K562 (cell line): Measurements from ENCODE around the gene JMJD1C. TPM values are rescaled to one million over a fixed set of nuclear protein-coding genes. Genes with fewer than 3 reads are reported as not detected.

Experiments used
- ADNP ChIP-seq: fragments of 200-800 bp; sonication (Bioruptor generic); IDR thresholded peaks from 2 replicates; pipeline ENCODE4 v1.6.1; 2016; ENCODE audit warnings: missing genetic modification characterization, missing compliant biosample characterization
- CREB1 ChIP-seq, 2 experiments: sonication (generic) in 1 of 2; formaldehyde crosslinking in 1 of 2; IDR thresholded peaks; 2 replicates each; pipeline versions ENCODE4 v1.6.1 to v1.8.0; 2012 to 2022; ENCODE audit warnings: inconsistent platforms in 1 of 2, mild to moderate bottlenecking in 1 of 2, missing genetic modification reagents in 1 of 2, moderate library complexity in 1 of 2
- CSDE1 ChIP-seq, 2 experiments: fragments of 450-650 bp; IDR thresholded peaks; 2 replicates each; pipeline ENCODE4 v1.6.1; 2016; ENCODE audit warnings: mild to moderate bottlenecking in 1 of 2
- DDX20 ChIP-seq: fragments of 450-650 bp; IDR thresholded peaks from 2 replicates; pipeline ENCODE4 v1.6.1; 2016; ENCODE audit warnings: missing genetic modification characterization, low read depth, mild to moderate bottlenecking, missing compliant biosample characterization, moderate library complexity
- ETS2 ChIP-seq: IDR thresholded peaks from 2 replicates; pipeline ENCODE4 v1.6.1; 2016; ENCODE audit warnings: borderline replicate concordance, missing genetic modification characterization, mild to moderate bottlenecking, moderate library complexity, missing compliant biosample characterization; ENCODE audit not compliant: poor library complexity, severe bottlenecking
- GATAD2A ChIP-seq: fragments of 450-650 bp; IDR thresholded peaks from 2 replicates; pipeline ENCODE4 v1.6.1; 2017
- GTF2E2 ChIP-seq: fragments of 200-800 bp; sonication (Bioruptor generic); IDR thresholded peaks from 2 replicates; pipeline ENCODE4 v1.6.1; 2016; ENCODE audit warnings: missing genetic modification characterization, missing compliant biosample characterization
- JUNB ChIP-seq: fragments of 450-650 bp; formaldehyde crosslinking; conservative IDR thresholded peaks from 2 replicates; pipeline ENCODE4 v1.4.0; 2020; ENCODE audit warnings: mild to moderate bottlenecking
- KAT8 ChIP-seq: fragments of 450-650 bp; IDR thresholded peaks from 2 replicates; pipeline ENCODE4 v1.6.1; 2016; ENCODE audit warnings: low read depth, mild to moderate bottlenecking
- LARP7 ChIP-seq: fragments of 450-650 bp; IDR thresholded peaks from 2 replicates; pipeline ENCODE4 v1.6.1; 2016
- NCOA1 ChIP-seq: fragments of 450-650 bp; IDR thresholded peaks from 2 replicates; pipeline ENCODE4 v1.6.1; 2016; ENCODE audit warnings: low read depth
- NFIX ChIP-seq: fragments of 250-450 bp; sonication (Bioruptor Pico); IDR thresholded peaks from 2 replicates; pipeline ENCODE4 v1.4.0; 2020; ENCODE audit warnings: low read depth, mild to moderate bottlenecking, moderate library complexity
- PML ChIP-seq: IDR thresholded peaks from 2 replicates; pipeline ENCODE4 v1.6.1; 2012; ENCODE audit warnings: low read length, inconsistent platforms
- POLR2B ChIP-seq: fragments of 450-650 bp; IDR thresholded peaks from 2 replicates; pipeline ENCODE4 v1.6.1; 2018; ENCODE audit warnings: low read depth; ENCODE audit not compliant: partially characterized antibody
- PRPF4 ChIP-seq: fragments of 200-400 bp; formaldehyde crosslinking; IDR thresholded peaks from one replicate; pipeline ENCODE4 v1.6.1; 2017; ENCODE audit warnings: low read length, low read depth, mild to moderate bottlenecking; ENCODE audit not compliant: insufficient read depth, poor library complexity, severe bottlenecking
- RBM14 ChIP-seq: fragments of 200-400 bp; formaldehyde crosslinking; IDR thresholded peaks from 2 replicates; pipeline ENCODE4 v1.6.1; 2018; ENCODE audit warnings: low read depth, mild to moderate bottlenecking, low read length, moderate library complexity, borderline replicate concordance; ENCODE audit not compliant: insufficient read depth
- SNIP1 ChIP-seq: fragments of 450-650 bp; IDR thresholded peaks from 2 replicates; pipeline ENCODE4 v1.7.1; 2017; ENCODE audit warnings: low read depth, mild to moderate bottlenecking
- SRF ChIP-seq, 2 experiments: fragments of 250-450, 450-650 bp in 1 of 2; sonication (Bioruptor Pico) in 1 of 2; sonication (generic) in 1 of 2; formaldehyde crosslinking; IDR thresholded peaks; 2 replicates each; pipeline versions ENCODE4 v1.5.0 to v1.5.1; 2020 to 2022; ENCODE audit warnings: mild to moderate bottlenecking in 1 of 2, missing genetic modification reagents in 1 of 2
- SRSF1 ChIP-seq: fragments of 200-400 bp; formaldehyde crosslinking; IDR thresholded peaks from 2 replicates; pipeline ENCODE4 v1.6.1; 2017; ENCODE audit warnings: mild to moderate bottlenecking, low read depth, low read length, moderate library complexity
- XRCC4 ChIP-seq: IDR thresholded peaks from one replicate; pipeline ENCODE4 v1.6.1; 2011; ENCODE audit not compliant: insufficient read depth, insufficient read length; ENCODE audit errors: extremely low read depth
- YY1 ChIP-seq, 3 experiments: IDR thresholded peaks; 2 replicates each; pipeline ENCODE4 v1.6.1; 2011; ENCODE audit warnings: low read length in 2 of 3, mild to moderate bottlenecking in 2 of 3, moderate library complexity in 2 of 3, borderline replicate concordance in 1 of 3, control low read depth in 1 of 3, low read depth in 1 of 3; ENCODE audit not compliant: insufficient read depth in 3 of 3, insufficient replicate concordance in 2 of 3, control insufficient read depth in 1 of 3, insufficient read length in 1 of 3; ENCODE audit errors: extremely low read depth in 1 of 3
- ZBED1 ChIP-seq: IDR thresholded peaks from 2 replicates; pipeline ENCODE4 v1.6.1; 2014
- ZBTB17 ChIP-seq: fragments of 450-650 bp; formaldehyde crosslinking; IDR thresholded peaks from 2 replicates; pipeline ENCODE4 v1.4.0; 2020; ENCODE audit warnings: mild to moderate bottlenecking
- ZNF146 ChIP-seq: IDR thresholded peaks from one replicate; pipeline ENCODE4 v1.6.1; 2018; ENCODE audit warnings: missing compliant biosample characterization; ENCODE audit not compliant: unreplicated experiment
- ZNF274 ChIP-seq: IDR thresholded peaks from 2 replicates; pipeline ENCODE4 v1.6.1; 2011; ENCODE audit warnings: low read depth, mild to moderate bottlenecking, low read length, moderate library complexity, borderline replicate concordance
- ZNF431 ChIP-seq: sonication (generic); formaldehyde crosslinking; IDR thresholded peaks from 2 replicates; pipeline ENCODE4 v1.8.0; 2022; ENCODE audit warnings: mild to moderate bottlenecking, missing genetic modification reagents
- polyA plus RNA-seq, 8 experiments: library from polyadenylated mRNA; depleted of rRNA in 4 of 8; stranded (reverse) in 5 of 8; unstranded in 3 of 8; fragments of >200 nt; fragmentation: Nextera tagmentation in 2 of 8; fragmentation: Illumina TruSeq in 1 of 8; extraction: Ambion mirVana in 2 of 8; extraction: Trizol in 1 of 8; gene quantifications; 2 replicates each; pipeline versions ENCODE4 v1.2.1 to v1.2.3, GENCODE V29; 2011 to 2014; ENCODE audit warnings: inconsistent platforms in 1 of 8, missing spikeins in 1 of 8
- total RNA-seq, 7 experiments: library from RNA; depleted of rRNA in 6 of 7; stranded (reverse); fragments of >200 nt in 6 of 7; fragmentation: Illumina TruSeq in 2 of 7; extraction: Trizol in 2 of 7; gene quantifications; 2 replicates each; pipeline versions ENCODE4 v1.2.1 to v1.2.3, GENCODE V29; 2011 to 2021; ENCODE audit warnings: low replicate concordance in 1 of 7
- TF ChIP-seq, protein P1 (sequence below): sonication (generic); IDR thresholded peaks from 2 replicates; pipeline ENCODE4 v1.6.1; 2016
- TF ChIP-seq, protein P2 (sequence below): fragments of 450-650 bp; IDR thresholded peaks from 2 replicates; pipeline ENCODE4 v1.6.1; 2016
- TF ChIP-seq, protein P3 (sequence below): fragments of 450-650 bp; IDR thresholded peaks from 2 replicates; pipeline ENCODE4 v1.6.1; 2016; ENCODE audit warnings: missing biosample characterization, missing genetic modification characterization

JMJD1C gene
- total and polyA plus RNA-seq, 9 of the 15 experiments (the other 6 are each of a cell fraction or from before 2014, with no cell fraction given), result 25.3 to 68.0 (median 47.2) TPM

DNA sequence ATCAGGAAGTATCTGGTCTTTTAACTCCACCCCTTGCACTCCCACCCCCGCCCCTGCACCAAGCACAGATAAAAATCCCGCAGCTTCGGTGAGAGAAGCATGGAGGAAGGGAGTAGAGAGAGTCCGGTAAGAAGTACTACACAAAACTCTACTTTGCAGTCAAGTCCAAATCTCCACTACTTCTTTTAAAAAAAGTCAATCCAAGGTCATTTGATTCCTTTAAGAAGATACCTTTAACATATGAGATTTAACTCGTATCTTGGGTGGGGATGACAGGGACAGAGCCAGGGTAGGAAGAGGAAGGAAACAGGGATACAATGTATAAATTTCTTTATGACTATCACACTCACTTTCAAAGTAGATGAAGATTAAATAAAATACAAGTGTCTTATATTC, 200.6 kb downstream of the JMJD1C start (continued):
- TF ChIP-seq ETS2 (no peak), CREB1 (IDR thresholded peaks at IDR 0.05) (0 out of 2 replicates have a peak, but pooled peaks have one; percentile 12), CREB1 (CRISPR knock-in tag; IDR thresholded peaks at IDR 0.05) (no peak), YY1 (IDR thresholded peaks at IDR 0.05; ENCODE audit: borderline replicate concordance in 1 of 3, control insufficient read depth in 1 of 3, extremely low read depth in 1 of 3, insufficient read depth in 3 of 3, insufficient read length in 1 of 3, insufficient replicate concordance in 2 of 3, low read depth in 1 of 3, low read length in 2 of 3) (peak in 1 of 3 experiments; percentile 82), RBM14 (no peak), SNIP1 (no peak), ZNF431 (CRISPR knock-in tag) (no peak), ZBED1 (no peak), GATAD2A (no peak), NCOA1 (no peak), PML (peak; percentile 81; the same call in 1 of the 2 replicates), ADNP (no peak), ZBTB17 (CRISPR knock-in tag) (no peak), LARP7 (no peak; the same call in 1 of the 2 replicates), POLR2B (peak; percentile 84), SRF (CRISPR knock-in tag; IDR thresholded peaks at IDR 0.05) (no peak), ZNF274 (no peak), KAT8 (no peak), XRCC4 (no peak), NFIX (CRISPR knock-in tag) (no peak), DDX20 (tag) (no peak), SRSF1 (no peak), GTF2E2 (tag) (0 out of 2 replicates have a peak, but pooled peaks have one; percentile 38), JUNB (CRISPR knock-in tag) (no peak), CSDE1 (IDR thresholded peaks at IDR 0.05) (peak in 1 of 2 experiments; percentile 64; a peak in 1 of 4 replicates), PRPF4 (no peak), ZNF146 (CRISPR knock-in tag) (no peak)
- TF ChIP-seq, protein P1, sequence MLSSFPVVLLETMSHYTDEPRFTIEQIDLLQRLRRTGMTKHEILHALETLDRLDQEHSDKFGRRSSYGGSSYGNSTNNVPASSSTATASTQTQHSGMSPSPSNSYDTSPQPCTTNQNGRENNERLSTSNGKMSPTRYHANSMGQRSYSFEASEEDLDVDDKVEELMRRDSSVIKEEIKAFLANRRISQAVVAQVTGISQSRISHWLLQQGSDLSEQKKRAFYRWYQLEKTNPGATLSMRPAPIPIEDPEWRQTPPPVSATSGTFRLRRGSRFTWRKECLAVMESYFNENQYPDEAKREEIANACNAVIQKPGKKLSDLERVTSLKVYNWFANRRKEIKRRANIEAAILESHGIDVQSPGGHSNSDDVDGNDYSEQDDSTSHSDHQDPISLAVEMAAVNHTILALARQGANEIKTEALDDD, result no peak
- TF ChIP-seq, protein P2, sequence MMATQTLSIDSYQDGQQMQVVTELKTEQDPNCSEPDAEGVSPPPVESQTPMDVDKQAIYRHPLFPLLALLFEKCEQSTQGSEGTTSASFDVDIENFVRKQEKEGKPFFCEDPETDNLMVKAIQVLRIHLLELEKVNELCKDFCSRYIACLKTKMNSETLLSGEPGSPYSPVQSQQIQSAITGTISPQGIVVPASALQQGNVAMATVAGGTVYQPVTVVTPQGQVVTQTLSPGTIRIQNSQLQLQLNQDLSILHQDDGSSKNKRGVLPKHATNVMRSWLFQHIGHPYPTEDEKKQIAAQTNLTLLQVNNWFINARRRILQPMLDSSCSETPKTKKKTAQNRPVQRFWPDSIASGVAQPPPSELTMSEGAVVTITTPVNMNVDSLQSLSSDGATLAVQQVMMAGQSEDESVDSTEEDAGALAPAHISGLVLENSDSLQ, result no peak
- TF ChIP-seq, protein P3, sequence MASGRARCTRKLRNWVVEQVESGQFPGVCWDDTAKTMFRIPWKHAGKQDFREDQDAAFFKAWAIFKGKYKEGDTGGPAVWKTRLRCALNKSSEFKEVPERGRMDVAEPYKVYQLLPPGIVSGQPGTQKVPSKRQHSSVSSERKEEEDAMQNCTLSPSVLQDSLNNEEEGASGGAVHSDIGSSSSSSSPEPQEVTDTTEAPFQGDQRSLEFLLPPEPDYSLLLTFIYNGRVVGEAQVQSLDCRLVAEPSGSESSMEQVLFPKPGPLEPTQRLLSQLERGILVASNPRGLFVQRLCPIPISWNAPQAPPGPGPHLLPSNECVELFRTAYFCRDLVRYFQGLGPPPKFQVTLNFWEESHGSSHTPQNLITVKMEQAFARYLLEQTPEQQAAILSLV, result no peak
